ENCODE results near the gene EGFR.

Gene EGFR

GRCh38 chr7:55018361-55019190 lies at the start of gene EGFR:
TSS of gene EGFR (plus strand) at chr7:55019017. CDS start at chr7:55019278, 261 bp downstream.
- no peak for DNase-seq (ENCODE audit: low spot score)

DNA sequence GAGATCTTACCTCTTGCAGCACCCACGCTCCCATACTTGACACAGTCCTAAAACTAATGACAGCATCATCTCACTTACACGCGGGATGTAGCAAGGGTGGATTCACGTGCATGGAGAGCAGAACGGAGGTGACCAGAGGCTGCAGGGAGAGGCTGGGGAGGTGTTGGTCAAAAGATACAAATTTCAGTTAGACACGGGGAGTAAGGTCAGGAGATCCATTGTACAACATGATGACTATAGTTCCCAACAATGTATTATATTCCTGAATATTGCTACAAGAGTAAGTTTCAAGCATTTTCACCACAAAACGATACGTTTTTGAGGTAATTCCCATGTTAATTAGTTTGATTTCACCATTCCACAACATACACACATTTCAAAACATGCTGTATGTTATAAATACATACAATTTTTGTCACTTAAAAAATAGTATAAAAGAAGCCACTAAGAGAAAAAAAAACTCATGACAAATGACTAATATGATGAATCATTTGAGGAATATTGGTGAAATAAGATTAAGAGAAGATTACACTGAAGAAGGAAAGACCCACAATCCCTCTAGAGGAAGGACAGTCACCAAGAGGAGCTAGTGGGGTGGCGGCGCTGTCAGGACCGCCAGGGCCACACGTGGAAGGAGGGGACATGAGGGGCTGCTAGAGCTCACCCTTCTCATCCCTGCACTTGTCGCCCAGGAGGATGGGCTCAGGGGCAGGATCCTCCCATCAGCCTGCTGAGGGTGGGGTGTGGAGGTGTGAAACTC lies 49.4 kb upstream of the EGFR start:
- no peak for DNase-seq (ENCODE audit: low spot score)

- DNase-seq (ENCODE audit: low spot score) = no peak
These were observed 46.0 kb upstream of the EGFR start for GRCh38 chr7:54972733-54973294.

- DNase-seq (ENCODE audit: low spot score) = no peak
These were observed 40.3 kb upstream of the EGFR start for GRCh38 chr7:54978364-54979116.

GRCh38 chr7:54980521-54980920 lies 38.3 kb upstream of the EGFR start:
- no peak for DNase-seq (ENCODE audit: low spot score)

DNA sequence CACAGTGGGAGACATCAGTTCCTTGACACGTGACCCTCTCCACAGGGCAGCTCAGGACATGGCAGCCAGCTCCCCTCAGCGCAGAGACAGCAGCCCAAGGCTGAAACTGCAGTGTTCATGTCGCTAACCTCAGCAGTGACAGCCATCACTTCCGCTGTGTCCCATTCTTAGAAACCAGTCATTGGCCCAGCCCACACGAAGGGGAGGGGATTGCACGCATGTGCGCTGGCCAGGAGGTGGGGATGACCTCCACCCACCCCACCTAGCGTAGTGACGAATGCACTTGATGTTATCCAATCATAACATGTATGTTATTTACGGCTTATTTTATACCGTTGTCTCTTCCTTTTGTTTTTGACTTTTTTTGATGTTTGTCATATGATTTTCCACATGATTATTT lies 36.9 kb upstream of the EGFR start:
- DNase-seq (ENCODE audit: low spot score) = no peak

- no peak for DNase-seq (ENCODE audit: low spot score)
These were observed 33.1 kb upstream of the EGFR start for GRCh38 chr7:54985426-54986330.

GRCh38 chr7:54986716-54987115 lies 32.1 kb upstream of the EGFR start:
- DNase-seq (ENCODE audit: low spot score) = no peak

DNA sequence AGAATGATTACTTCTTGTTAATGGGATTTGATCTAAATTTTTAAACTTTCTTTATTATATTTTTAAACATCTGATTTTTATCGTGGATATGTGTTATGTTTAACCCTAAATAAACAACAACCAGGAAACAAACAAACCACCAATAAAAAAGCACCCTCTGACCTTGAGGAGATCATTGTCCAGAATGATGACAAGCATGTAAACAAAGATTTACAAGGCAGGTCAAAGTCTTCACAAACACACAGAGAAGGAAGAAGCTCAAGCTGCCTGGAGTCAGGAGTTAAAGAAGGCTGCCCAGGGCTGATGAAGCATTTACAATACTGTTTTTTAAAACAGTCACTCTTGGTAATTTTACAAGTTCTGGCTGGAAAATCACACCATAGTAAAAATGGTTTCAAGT lies 31.0 kb upstream of the EGFR start:
- no peak for DNase-seq (ENCODE audit: low spot score)

DNA sequence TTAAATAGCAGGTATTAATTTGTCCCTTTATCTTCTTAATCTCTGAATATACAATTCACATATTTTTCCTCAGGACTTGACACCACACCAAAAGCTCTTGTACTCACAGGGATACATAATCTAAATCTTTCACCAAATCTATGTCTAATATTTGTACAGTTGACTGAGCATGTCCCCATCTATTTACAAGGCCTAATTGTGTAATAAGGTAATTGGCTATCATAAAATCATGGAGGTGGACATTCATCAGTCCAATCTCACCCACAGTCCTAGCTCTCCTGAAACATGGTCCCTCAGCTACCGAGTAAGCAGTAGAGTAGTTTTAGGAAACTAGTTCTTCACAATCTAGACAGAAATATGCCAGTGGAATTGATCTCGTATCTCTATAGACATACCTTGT lies 30.3 kb upstream of the EGFR start:
- no peak for DNase-seq (ENCODE audit: low spot score)

DNA sequence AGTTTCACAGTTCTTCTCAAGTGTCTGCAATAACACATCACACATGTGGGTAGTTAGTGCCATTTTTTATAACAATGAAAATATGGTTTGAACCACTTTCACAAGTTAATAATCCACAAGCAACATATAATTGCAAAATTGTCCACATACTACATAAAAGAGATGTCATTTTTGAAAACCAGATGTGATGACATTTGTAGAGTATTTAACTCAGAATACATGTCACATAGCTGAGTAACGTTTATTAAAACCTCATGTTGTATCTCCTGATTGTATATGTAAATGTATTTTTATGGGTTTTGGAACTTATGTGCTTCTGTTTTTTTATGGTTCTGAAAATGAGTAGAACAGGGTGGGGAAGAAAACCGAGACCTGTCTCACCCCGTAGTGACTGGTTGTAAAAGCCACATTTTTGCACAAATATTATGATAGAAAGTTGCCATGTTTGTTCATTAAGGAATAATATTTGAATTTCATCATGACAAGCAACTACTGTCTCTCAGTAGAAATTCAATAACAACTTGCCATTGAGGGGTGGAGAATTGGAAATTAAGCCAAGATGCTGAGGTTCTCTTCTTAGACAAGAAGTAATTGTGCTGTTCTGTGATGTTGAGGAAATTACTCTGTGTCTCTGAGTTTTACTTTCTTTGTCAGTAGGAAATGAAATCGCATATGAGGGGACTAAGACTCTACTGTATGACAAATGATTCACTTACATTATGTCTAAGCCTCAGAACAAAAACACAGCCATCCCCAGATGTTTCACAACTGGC lies 29.2 kb upstream of the EGFR start:
- DNase-seq (ENCODE audit: low spot score) = no peak

DNA sequence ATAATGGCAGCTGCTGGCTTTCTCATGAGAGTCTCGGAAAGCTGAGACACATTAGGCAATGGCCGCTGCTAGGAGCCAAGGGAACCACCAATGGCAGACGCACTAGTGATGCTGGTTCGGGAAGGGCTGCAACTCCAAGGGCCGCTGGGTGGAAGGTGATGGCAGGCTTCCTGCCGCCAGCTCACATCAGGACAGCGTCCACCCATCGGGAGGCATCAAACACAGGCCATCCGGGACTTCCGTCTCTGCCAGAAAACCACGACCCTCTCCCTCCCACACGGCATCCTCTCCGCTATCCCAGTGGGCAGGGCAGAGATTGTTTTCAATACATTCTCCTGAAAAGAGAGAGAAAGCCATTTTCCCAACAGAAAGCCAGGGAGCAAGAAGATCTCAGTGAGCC lies 27.5 kb upstream of the EGFR start:
- DNase-seq (ENCODE audit: low spot score) = no peak

DNA sequence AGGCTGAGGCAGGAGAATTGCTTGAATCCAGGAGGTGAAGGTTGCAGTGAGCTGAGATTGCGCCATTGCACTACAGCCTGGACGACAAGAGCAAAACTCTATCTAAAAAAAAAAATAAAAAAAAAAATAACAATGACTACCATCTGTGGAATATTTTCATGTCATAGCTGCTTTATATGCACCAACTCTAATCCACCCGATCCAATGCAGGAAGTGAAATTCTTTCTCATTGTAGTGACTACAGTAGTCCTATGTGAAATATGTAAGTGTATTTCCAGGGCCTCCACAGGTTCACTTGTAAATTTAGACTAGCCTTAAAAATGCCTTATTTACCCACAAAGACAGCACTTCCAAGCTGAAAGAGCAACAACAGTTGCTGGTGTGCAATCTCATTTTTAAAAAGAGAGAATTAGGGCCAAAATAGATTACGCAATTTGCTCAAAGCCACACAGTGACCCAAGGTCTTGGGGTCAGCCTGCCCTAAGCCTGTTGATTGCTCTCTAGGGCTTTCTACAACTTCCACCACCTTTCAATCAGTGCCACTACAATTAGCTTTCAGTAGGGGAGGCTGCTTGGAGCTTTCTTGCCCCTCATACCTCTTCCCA lies 25.8 kb upstream of the EGFR start:
- no peak for DNase-seq (ENCODE audit: low spot score)

DNA sequence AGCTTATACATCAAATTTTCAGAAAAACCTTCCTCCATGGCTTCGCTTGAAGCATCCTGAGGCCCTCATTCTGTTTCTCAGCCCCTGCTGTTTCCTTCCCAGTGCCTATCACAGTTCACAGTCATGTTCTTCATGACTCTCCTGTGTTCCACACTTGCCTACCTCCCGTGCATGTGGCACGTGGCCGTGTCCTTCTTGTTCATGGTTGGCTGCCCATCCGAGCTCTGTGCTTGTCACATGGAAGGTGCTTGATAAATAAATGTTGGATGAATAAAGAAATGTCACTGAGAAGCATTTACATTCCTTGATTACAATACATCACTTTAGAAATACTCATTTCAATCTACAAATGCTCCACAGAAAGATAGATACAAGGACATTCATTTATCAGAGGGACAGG lies 23.7 kb upstream of the EGFR start:
- no peak for DNase-seq (ENCODE audit: low spot score)

- DNase-seq (ENCODE audit: low spot score) = peak; percentile 22
These were observed 23.0 kb upstream of the EGFR start for GRCh38 chr7:54995610-54996363.

DNA sequence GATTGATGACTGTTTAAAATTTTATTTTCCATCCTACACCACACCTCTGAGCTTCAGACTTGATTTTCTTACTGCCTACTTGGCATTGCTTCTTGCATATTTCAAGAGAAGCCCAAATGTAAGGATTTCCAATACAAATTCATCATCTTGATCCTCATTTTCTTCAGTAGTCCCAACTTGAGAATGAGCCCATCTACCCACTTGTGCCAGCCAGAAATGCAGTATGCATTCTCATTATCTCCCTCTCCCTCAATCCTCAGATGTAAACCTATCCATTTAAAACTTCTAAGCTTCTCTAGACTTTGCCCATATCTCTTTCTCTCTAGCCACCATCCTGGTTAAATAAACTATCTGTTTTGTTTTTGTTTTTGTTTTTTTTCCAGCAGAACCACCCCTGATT lies 22.4 kb upstream of the EGFR start:
- no peak for DNase-seq (ENCODE audit: low spot score)

DNA sequence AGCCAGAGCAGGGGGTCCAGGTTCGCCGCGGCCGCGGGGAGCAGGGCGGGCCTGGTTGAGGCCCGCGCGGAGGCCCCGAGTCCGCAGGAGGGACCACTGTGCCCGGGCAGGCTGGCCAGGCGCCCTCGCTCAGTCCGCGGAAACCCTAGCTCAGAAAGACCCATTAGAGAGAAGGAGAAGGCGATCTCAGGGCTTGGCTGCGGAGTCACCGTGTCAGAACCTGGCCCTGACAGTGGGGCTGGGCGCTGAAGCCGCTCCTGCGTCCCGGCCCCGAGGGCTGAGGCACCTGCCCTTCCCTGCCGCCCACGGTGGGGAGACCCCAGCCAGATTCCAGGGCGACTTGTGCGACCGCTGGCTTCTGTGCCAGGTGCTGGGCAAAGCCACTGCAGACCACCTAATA lies 14.2 kb upstream of the EGFR start:
- no peak for DNase-seq (ENCODE audit: low spot score)

DNA sequence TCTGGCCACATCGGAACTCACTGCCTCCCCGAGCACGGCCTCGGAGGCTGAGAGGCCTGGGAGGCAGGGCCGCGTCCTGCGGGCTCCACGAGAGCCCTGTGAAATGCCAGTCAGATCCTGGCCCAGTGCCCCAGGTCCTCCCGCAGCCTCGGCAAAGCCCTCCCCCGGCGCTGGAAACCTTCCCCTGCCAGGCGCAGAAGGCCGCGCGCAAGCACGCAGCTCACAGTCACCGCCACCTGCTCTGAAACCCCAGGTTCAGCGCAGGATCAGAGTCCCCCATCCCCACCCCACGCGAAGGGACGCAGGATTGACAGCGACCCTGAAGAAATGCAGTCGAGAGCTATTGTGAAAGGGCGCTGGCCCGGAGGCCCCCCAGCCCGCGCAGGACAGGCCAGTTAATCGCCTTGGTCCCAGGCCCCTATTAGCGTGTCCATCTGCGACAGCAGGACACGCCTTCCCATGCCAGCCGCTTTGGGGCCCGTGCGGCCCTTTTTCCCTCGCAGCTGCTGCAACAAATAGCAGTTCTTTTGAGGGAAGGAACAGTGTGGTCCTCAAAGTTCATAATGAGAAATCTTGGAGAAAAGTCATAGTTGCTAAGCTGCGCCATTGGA lies 13.5 kb upstream of the EGFR start:
- no peak for DNase-seq (ENCODE audit: low spot score)

- no peak for DNase-seq (ENCODE audit: low spot score)
These were observed 12.3 kb upstream of the EGFR start for GRCh38 chr7:55006499-55006898.
